NCI-H2107 (cell line): ENCODE data around the gene DGKI.
"Not testable (repeated sequence)": the region's sequence is repeated elsewhere in the genome, so short reads cannot be mapped to it uniquely, and the experiment has no call there.

Source experiments
- DNase-seq: peaks from one replicate; lab custom pipeline; 2025; lab: John Stamatoyannopoulos, UW

Gene DGKI

DNA sequence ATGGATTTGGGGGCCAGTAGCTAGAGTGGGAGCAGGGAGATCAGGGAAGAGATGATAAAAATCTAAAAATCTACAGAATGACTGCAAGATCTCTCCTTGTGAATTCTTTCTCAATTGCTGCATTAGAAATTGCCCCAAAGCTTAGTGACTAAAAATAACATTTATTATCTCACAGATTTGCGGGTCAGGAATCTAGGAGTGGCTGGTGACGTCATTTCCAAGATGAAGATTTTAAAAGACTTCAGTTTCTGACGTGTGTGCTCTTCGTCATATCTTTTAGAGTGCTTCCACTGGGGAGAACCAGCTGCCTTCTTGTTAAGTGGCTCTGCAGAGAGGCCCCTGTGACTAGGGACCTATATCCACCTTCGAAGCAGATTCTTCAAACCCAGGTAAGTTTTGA lies 112.6 kb downstream of the DGKI start:
- no peak for DNase-seq

DNA sequence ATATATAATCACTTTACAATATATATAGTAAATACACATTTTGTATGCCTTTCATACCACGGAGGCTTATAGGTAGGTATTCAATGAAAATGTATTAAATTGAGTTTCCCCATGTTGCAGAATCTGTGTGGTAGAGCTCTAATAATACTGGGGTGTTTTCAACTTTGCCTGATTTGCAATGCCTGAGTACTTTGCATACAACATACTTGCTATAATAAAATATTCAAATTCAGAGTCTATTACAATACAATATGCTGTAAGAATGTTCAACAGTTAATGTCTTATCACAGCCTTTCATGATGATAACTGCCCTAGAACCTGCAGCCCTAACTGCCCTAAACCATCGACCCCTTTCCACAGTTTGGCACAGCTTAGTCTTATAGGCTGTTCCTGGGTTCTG lies 114.6 kb downstream of the DGKI start:
- no peak for DNase-seq

DNA sequence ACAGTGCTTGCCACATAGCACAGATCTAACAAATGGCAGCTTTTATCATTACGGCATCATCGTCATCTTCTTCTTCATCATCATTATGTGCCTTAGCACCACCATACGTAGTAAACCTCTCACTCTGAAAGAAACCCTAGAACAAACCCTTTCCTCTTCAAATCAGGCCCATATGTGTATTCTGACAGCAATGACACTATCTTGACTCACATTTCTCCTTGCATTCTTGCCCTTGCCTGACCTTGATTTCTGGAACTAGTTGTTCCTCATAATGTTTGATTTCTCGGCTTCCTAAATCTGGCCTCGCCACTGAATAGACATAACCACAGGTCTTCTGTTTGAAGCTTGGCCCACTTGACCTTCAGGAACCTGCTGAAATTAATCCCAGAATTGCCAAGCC lies 115.3 kb downstream of the DGKI start:
- no peak for DNase-seq

DNA sequence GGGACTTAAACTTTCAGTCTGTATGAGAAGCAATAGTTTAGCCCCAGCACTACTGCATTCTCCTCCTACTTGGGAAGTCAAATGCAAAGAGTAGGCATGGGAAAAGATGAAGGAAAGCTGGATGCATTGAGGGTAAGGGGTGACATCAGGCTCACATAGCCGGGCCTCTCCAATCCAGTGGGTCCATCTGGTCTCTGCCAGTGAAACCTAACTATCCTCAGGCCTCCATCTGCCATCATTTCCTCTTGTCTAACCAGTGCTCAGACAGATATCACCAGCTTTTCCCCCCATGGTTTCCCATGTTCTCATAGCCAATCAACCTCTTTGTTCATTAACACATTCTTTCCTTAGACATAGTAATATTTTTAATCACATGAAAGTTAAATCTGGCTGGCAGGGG lies 118.3 kb downstream of the DGKI start:
- DNase-seq: no peak

DNA sequence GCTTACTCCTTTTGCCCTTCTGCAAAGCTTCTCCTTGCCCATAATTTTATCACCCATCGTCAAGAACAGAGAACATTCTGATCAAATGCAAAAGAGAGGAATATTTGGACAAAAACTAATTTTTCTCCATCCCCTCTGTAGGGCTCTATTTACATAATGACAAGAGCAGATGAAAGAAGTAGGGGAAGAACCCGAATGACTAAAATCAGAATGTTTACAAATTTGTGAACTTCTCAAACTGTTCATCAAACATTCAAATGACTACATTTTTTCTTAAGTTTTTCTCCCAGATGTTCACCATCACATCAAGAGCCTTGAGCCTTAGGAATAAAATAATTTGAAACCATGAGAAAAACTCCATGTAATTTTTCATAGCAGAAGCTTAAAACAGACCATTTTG lies 119.4 kb downstream of the DGKI start:
- no peak for DNase-seq

DNA sequence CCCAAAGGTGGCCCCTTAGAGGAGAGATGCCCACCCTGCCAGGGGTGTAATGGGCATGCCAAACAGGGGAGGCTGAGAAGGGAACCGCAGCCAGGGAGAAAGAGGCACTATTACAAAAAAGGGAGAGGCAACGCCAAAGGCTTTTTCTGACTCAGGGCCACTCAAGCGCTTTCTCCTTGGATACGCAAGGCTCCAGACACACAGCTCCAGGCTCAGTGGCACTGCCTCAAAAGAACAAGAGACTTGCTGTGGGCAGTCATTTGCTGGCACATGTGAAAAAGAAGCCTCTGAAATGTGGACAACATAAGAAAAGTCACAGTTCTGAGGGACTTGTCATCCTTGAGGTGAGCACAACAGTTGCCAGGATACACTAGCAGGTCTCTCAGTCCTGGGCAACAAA lies 128.4 kb downstream of the DGKI start:
- DNase-seq: no peak

DNA sequence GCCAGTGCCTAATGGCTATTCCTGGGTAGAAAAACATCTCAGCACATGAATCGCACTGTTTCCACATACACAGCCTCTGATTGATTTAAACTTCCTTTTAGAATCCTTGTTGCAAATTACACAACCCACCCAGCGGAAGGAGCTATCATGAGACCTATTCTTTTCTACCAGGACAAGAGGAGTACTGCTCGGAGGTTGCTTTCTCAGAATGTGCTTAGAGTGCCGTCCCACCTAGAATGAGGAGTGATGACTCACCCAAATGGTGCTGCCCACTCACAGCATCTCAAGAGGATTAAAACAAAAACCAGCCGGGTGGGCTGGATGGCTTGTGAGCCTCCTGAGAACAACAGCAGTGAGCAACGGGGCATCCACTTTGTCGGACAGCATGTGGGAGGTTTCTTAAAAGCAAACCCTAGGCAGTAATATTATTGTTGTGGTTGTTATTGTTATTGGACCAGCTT lies 128.9 kb downstream of the DGKI start:
- no peak for DNase-seq

DNA sequence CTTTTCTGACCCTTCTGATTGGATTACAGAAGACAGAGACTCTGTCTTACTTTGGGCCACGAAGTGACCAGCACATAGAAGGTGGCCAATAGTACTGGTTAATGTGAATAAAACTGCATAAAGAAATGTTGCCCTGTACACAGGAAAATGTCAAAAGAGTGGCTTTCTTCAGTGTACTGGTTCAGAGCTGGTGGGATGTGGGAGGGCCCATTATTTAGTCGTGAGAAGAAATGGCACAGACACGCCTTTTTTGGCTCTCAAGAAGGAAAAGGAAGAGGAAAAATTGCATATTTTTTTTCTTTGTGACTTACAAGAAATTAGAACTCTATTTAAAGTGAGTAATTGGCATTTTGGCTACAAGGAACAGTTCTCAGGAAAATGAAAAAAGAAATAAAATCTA lies 129.7 kb downstream of the DGKI start:
- DNase-seq: no peak

DNA sequence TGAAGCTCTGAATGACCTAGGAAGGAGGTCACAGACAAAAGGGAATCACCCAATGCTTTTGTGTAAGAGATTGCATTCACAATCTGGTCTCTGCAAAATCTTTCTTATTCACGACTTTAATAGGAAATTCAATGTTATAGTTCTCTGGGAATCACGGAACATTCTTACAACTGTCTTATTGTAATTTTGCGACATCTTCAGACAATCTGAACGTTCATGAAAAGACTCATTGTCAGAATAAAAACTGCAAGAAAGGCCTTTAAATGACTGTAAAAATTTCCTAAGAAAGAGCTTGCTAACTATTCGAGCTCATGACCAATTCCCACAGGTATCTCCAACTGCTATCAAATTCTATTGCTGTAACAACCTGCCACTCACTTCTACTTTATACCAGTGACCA lies 130.7 kb downstream of the DGKI start:
- no peak for DNase-seq

DNA sequence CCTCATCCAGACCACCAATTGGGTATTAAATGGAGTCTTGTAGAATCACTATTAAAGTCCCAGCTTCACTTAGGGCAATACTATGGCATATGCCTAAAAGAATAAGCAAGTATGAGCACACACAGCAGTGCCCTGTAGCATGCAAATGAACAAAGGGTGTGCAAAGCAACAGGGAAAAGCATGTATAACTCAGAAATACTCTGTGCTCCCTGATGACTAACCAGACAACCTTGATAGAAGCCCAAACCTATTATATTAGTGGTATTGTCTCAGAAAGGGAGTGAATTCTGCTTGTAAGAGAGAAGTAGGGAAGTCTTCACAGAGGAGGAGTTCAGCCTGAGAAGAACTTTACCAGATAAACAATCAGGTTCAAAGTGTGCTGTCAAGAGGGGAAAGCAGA lies 131.2 kb downstream of the DGKI start:
- no peak for DNase-seq

DNA sequence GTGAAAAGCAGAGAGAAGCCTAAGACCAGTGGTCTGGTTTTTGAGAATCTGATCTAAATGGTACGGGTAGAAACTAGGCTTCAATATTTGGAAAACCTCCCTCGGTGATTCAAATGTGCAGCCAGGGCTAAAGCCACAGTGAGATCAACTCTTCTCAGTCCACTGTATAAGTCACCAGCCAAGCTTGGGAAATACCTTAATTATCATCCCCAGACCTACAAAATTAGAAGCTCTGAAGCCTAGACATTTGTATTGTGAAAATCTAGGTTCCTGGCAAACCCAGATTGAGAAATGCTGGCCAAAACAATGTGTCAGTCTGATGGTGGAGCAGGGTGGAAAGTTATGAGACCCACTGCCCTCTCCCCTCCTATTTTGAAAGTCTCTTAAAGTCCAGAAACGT lies 131.7 kb downstream of the DGKI start:
- DNase-seq: no peak

DNA sequence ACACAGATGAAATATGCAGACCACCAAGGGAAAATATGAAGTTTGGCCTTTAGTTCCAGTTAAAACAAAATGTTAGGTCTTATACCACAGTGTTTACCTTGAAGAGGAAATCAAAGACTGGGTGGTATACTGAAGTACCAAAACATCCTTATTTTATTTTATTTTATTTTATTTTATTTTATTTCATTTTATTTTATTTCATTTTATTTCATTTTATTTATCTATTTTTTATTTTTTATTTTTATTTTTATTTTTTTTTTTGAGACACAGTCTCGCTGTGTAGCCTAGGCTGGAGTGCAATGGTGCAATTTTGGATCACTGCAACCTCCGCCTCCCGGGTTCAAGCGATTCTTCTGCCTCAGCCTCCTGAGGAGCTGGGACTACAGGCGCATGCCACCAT lies 140.4 kb downstream of the DGKI start:
- not testable (repeated sequence) for DNase-seq

DNA sequence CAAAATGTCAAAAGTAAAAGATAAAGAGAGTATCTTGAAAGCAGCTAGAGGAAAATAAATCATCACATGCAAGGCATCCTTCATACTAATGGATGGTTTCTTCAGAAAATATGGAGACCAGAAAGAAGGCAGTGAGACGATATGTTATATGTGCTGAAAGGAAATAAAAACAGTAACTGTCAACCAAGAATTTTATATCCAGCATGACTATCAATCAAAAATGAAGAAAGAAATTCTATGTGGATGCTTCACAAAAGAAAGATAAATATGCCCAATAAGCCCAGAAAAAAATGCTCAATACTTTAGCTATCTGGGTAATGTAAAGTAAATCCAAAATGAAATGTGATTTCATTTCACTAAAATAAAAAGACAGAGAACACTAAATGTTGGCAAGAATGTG lies 142.1 kb downstream of the DGKI start:
- no peak for DNase-seq

DNA sequence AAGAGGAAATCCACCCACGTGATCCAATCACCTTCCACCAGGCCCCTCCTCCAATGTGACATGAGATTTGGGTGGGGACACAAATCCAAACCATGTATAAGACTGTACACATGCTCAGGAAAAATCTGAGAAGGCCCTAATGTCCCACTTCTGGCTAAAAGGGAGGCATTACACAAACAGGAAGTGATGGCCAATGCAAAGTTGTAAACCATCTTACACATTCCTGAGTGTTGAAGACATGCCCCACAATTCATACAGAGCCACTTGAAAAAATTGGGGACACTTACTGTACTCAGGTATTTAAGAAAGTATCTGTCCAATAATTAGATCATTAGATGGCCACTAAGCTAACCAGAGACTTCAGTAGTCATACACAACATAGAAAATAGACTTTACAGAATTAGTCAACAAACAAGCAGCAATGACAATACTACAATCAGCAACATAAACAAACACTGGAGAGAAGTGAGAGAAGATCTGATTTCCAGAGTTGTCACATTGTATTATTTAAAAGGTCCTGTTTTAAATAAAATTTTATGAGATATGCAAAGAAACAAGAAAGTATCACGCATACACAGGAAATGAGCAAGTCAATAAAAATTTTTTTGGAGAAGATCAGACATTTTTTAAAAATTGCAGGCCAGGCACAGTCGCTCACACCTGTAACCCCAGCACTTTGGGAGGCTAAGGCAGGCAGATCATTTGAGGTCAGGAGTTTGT lies 143.3 kb downstream of the DGKI start:
- no peak for DNase-seq

DNA sequence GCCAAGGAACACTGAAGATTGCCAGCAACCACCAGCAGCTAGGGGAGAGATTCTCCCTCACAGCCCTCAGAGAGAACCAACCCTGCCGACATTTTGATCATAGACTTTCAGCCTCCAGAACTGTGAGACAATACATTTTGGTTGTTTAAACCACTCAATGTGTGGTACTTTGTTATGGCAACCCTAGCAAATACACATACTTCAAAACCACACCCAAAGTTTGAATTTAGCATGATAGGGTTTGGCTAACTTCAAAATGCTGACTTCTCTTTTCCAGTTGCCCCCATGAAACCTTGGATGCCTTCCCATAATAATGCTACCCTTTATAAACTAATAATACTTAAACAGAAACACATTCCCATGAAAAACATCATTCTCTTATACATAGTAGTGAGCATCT lies 149.8 kb downstream of the DGKI start:
- DNase-seq: no peak

DNA sequence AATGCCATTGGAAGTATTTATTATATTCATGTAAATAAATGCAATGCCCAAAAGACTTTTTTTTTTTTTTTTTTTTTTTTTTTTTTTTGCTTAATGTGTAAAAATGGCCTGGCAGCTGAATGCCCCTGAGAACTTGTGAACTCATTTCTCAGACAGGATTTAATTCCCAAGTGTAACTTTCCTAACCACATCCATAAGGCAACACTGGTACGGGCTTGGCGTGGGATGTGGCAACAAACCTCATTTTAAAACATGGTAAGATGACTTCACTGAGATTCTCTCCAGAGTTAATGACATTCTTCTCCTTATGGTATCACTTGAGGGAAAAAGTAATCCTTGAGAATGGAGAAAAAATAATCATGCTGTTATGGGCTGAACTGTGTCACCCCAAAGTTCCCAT lies 150.4 kb downstream of the DGKI start:
- no peak for DNase-seq

DNA sequence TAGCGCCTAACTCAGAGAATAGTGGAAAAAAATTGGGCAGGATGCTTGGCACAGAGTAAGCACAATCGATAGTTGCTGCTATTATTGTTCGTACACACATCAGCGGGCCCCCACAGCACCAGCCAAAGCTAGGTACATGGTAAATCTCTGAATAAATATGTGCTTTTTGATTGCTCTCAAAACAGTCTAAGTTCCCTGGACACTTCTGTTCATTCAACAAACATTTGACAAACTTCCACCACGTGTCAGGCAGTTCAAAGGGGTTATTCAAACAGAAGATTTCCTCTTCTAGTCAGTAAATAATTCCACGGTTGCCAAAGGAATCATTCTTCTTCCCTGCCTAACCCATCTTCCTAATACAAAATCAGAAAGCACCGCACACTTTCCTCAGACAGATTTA lies 150.8 kb downstream of the DGKI start:
- DNase-seq: no peak

DNA sequence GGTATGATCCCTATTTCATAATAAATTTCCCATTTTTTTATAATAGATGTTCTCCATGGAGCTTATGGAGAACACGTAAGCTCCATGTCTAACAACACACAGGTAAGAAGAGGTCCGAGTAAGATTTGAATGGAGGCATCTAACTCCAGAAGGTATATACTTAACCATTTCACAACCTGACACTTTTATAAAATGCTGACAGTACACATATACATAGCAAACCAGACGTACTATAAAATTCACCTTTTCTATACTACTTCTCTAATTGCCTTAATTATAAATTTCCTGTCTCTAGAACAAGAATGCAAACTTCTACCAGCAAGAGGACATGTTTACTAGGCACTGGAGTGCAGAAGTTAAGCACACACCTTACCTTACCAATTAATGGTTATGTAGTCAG lies 151.3 kb downstream of the DGKI start:
- no peak for DNase-seq

DNA sequence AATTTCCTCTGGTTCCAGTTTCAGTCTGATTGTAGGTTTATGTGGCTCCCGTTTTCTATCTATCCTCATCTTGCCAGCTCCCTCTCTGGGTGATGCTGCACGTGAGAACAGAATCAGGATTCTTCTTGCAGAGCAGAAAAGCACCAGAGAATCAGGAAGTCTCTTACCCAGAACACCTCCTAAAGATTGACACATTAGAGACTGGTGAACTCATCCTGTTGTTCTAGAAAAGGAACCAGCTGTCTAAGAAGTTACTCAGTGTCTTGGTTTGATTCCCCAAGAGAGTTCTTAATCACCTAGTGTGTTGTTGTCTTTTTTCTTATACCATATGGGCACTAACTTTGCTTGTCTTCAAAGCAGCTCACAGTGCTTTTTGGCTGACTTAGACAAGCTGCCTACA lies 152.4 kb downstream of the DGKI start:
- DNase-seq: no peak

DNA sequence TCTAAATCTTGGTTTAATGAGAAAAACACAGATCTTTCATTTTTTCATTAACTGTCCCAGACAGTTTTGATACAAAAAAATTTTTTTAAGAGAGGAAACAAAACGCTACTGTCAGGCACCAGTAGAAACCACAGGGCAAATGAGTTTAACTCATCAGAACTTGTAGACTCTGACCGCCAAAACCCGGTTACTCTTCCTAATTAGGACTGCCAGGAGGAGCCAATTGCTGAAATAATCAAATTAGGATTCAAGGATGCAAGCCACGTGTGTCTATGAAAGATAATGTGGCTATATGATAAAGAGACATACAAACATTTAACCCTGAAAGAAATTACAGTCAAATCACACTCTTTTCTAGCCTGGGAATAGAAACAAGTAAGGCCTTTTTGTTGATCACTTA lies 154.4 kb downstream of the DGKI start:
- DNase-seq: no peak

DNA sequence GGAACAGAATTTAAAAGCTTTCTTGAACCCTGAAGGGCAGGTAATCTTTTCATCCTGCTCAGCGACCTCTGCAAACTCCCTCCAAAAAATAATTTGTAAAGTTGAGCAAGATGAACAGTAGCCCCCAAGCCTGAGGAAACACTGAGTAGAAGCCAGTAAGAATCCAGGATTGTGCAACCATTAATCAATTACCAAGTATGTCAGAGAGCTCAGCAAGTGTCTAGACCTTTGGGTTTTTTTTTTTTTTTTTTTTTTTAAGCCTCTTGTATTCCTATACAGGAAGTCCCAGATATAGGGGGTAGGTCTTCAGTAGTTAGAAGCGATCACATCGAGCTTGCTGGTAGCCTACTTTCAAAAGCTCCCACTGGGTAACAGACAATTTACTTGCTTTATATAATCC lies 155.2 kb downstream of the DGKI start:
- DNase-seq: no peak

DNA sequence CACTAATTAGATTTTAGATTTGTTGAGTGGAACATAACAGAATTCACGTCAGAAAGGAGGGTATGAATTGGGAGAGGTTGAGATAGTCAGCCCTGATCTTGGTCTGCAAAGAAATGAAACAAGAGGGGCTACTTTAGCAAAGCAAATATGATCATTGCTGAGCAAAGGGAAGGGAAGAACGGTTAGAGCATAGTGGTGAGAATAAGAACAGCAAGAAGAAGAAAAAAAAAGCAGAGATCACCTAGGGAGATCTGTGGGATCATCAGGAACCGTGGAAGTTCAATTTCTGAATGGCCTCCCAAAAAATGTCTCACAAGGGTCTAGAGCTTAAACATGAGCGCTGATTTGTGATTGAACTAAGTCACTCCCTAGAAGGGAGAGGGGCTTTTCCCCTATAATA lies 156.1 kb downstream of the DGKI start:
- no peak for DNase-seq

DNA sequence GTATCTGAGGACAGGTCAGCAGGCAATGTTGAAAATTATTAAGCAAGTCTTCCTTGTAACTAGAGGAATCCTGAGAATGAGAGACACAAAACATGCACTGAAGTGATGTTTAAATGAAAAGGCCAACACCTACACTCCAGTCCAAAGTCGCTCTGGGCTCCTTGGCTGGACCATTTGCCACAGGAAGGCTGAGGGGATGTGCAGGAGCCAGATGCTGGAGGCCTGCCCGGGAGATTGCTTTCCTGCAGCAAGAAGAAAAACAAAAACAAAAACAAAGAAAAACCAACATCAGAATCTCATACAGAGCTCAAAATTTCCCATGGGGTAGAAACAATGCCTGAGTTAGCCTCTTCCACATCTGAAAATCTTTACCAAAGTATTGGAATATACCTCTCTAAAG lies 157.0 kb downstream of the DGKI start:
- DNase-seq: no peak

DNA sequence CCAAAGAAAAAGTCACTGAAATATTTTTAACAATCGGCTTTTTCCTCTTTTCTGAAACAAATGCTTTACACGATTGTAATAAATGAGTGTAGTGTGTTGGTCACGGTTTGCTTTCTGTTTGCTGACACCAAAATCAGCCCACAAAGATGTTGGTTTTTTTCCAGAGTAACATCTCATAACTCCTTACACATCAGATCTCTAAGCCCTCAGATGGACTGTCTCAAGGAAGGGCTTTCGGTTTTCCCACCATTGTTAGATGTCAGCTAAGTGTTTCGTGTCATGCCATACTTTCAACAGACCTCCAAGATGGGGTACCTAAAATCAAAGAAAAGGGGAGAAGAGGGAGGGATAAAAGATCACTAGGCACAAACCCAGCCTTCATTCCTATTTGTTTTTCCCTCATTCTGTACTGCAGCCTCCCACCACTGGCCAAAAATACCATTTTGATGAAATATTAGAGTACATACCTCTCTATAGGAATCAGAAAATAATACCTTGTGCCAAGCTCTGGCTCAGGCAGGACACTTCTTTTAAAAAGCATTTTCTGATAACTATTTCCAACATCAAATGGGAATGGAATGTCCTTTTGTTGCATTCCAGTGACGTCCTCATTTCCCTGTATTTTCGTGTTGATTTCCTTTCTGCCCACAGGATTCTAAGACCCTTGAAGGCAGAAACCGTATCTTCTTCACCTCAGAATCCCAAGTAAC lies 159.1 kb downstream of the DGKI start:
- DNase-seq: no peak
